SK-N-SH treated with all-trans-retinoic acid at 6 μM for 48 hours (cell line): ENCODE measurements around the gene C12orf42.

Experiments
- ATAC-seq: fragments of 200-7000 bp; cut with Tn5 transposase; 3 replicates; pipeline ENCODE4 v1.9.1; 2020; ENCODE audit warnings: mild to moderate bottlenecking, moderate library complexity
- ARNTL ChIP-seq: fragments of 450-650 bp; formaldehyde crosslinking; IDR thresholded peaks from 2 replicates; pipeline ENCODE4 v1.5.0; 2020; ENCODE audit warnings: low read depth, mild to moderate bottlenecking, moderate library complexity, borderline replicate concordance
- CSDC2 ChIP-seq: fragments of 250-450 bp; sonication (Bioruptor Pico); IDR thresholded peaks from 2 replicates; pipeline ENCODE4 v1.5.0; 2020; ENCODE audit warnings: mild to moderate bottlenecking, moderate library complexity
- CSRNP3 ChIP-seq: fragments of 250-450 bp; sonication (Bioruptor Pico); IDR thresholded peaks from 2 replicates; pipeline ENCODE4 v1.5.1; 2021; ENCODE audit warnings: mild to moderate bottlenecking, moderate library complexity
- ESRRG ChIP-seq: fragments of 250-450 bp; sonication (Bioruptor Pico); IDR thresholded peaks from 2 replicates; pipeline ENCODE4 v1.6.1; 2021; ENCODE audit warnings: mild to moderate bottlenecking
- GLIS3 ChIP-seq: fragments of 250-450 bp; sonication (Bioruptor Pico); IDR thresholded peaks from 2 replicates; pipeline ENCODE4 v1.5.0; 2020; ENCODE audit warnings: mild to moderate bottlenecking, moderate library complexity
- ISL1 ChIP-seq: fragments of 250-450 bp; sonication (Bioruptor Pico); IDR thresholded peaks from 2 replicates; pipeline ENCODE4 v2.1.2; 2022; ENCODE audit warnings: mild to moderate bottlenecking, moderate library complexity
- OSR1 ChIP-seq: fragments of 250-450 bp; sonication (Bioruptor Pico); IDR thresholded peaks from 2 replicates; pipeline ENCODE4 v1.8.0; 2022; ENCODE audit warnings: moderate library complexity, mild to moderate bottlenecking, inconsistent platforms
- PPARA ChIP-seq: fragments of 250-450 bp; sonication (Bioruptor Pico); IDR thresholded peaks from 2 replicates; pipeline ENCODE4 v1.5.0; 2020; ENCODE audit warnings: mild to moderate bottlenecking, borderline replicate concordance
- RARB ChIP-seq: fragments of 250-450 bp; sonication (Bioruptor Pico); IDR thresholded peaks from 2 replicates; pipeline ENCODE4 v1.8.0; 2021; ENCODE audit warnings: mild to moderate bottlenecking, moderate library complexity
- SNAI2 ChIP-seq: fragments of 250-450 bp; sonication (Bioruptor Pico); IDR thresholded peaks from 2 replicates; pipeline ENCODE4 v1.5.0; 2020; ENCODE audit warnings: mild to moderate bottlenecking, moderate library complexity
- TOX ChIP-seq: fragments of 250-450 bp; sonication (Bioruptor Pico); IDR thresholded peaks from 2 replicates; pipeline ENCODE4 v1.8.0; 2021; ENCODE audit warnings: mild to moderate bottlenecking, moderate library complexity, borderline replicate concordance
- TSHZ2 ChIP-seq: fragments of 250-450 bp; sonication (Bioruptor Pico); IDR thresholded peaks from 2 replicates; pipeline ENCODE4 v1.5.0; 2020; ENCODE audit warnings: mild to moderate bottlenecking, moderate library complexity
- ZC3H10 ChIP-seq: fragments of 250-450 bp; sonication (Bioruptor Pico); IDR thresholded peaks from 2 replicates; pipeline ENCODE4 v1.5.1; 2021; ENCODE audit warnings: mild to moderate bottlenecking, moderate library complexity
- ZFP3 ChIP-seq: fragments of 250-450 bp; sonication (Bioruptor Pico); IDR thresholded peaks from 2 replicates; pipeline ENCODE4 v1.5.0; 2020; ENCODE audit warnings: mild to moderate bottlenecking, moderate library complexity
- ZNF70 ChIP-seq: fragments of 450-650 bp; formaldehyde crosslinking; IDR thresholded peaks from 2 replicates; pipeline ENCODE4 v1.5.0; 2020; ENCODE audit warnings: mild to moderate bottlenecking, moderate library complexity
- ZNF8 ChIP-seq: fragments of 450-650 bp; formaldehyde crosslinking; IDR thresholded peaks from 2 replicates; pipeline ENCODE4 v1.5.0; 2020; ENCODE audit warnings: mild to moderate bottlenecking, moderate library complexity
- TF ChIP-seq, protein P1 (sequence below): fragments of 250-450 bp; sonication (Bioruptor Pico); IDR thresholded peaks from 2 replicates; pipeline ENCODE4 v1.8.0; 2020; ENCODE audit warnings: mild to moderate bottlenecking, moderate library complexity, borderline replicate concordance
- TF ChIP-seq, protein P2 (sequence below): fragments of 250-450 bp; sonication (Bioruptor Pico); IDR thresholded peaks from 2 replicates; pipeline ENCODE4 v1.8.0; 2021; ENCODE audit warnings: low read depth, mild to moderate bottlenecking, moderate library complexity, borderline replicate concordance

The C12orf42 gene

DNA sequence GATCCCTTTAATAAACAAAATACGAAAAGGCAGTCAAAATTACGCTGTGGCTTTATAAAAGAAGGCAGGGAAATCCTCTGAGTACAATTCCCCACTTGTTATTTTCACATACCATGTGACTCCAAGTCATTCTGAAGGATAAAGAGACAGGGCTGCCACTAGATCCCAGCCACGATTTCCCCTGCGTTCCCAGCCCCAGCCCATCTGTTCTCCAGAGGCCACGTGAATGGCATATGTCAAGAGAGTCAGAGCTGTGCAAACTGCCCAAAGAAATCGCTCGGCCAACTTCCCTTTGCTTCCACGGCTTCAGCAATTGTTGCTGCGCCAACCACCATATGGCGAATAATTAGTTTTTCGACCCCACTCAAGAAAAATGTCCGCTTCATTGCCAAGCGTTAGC lies 161.3 kb downstream of the C12orf42 start:
- TF ChIP-seq ZFP3 (CRISPR knock-in tag) (no peak), CSDC2 (CRISPR knock-in tag) (no peak), ZNF8 (CRISPR knock-in tag) (no peak)
- TF ChIP-seq, all 23 proteins: peak for 0
- no peak for ATAC-seq

DNA sequence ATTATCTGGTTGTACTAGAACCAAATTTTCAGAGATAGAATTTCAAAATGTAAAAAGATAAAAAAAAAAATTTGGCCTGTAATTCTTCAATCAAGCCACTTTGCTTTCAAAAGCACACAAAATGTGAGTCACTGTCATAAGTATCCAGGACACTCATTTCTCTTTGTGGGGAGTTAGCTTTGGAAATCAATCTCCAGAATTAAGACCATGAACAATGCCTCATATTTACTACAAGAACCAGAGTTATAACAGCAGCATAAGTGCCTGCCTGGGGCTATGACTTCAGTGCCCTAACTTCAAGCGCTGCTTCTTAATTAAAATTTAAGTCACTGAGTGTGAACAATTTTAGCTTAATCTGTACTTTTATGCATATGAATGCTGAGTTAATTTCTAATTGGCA lies 162.1 kb downstream of the C12orf42 start:
- TF ChIP-seq, protein P1, sequence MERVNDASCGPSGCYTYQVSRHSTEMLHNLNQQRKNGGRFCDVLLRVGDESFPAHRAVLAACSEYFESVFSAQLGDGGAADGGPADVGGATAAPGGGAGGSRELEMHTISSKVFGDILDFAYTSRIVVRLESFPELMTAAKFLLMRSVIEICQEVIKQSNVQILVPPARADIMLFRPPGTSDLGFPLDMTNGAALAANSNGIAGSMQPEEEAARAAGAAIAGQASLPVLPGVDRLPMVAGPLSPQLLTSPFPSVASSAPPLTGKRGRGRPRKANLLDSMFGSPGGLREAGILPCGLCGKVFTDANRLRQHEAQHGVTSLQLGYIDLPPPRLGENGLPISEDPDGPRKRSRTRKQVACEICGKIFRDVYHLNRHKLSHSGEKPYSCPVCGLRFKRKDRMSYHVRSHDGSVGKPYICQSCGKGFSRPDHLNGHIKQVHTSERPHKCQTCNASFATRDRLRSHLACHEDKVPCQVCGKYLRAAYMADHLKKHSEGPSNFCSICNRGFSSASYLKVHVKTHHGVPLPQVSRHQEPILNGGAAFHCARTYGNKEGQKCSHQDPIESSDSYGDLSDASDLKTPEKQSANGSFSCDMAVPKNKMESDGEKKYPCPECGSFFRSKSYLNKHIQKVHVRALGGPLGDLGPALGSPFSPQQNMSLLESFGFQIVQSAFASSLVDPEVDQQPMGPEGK (CRISPR knock-in tag), result no peak
- no peak for TF ChIP-seq TOX (CRISPR knock-in tag)
- TF ChIP-seq RARB (CRISPR knock-in tag), result no peak
- ATAC-seq, result no peak

DNA sequence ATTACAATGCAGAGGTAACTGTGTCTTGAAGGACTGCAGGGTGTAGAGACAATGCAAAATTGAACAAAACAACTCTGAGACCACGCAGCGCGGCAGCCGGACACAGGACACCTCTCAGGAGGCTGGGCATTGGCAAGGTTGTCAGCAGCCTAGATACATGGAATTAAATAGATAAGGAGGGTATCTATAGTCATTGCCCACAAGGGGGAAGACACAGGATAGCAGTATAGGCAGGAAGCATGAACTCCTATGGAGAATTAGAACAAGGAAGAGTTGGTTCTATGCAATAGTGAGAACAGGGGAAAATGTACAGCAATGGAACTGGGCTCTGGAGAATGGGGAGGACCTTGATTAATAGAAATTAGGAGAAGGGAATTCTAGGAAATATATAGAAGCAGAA lies 164.1 kb downstream of the C12orf42 start:
- ATAC-seq, result no peak
- TF ChIP-seq OSR1 (CRISPR knock-in tag) (no peak), ARNTL (CRISPR knock-in tag) (no peak), SNAI2 (CRISPR knock-in tag) (no peak), TOX (CRISPR knock-in tag) (no peak), CSRNP3 (CRISPR knock-in tag) (no peak), ESRRG (CRISPR knock-in tag) (no peak), ZC3H10 (CRISPR knock-in tag) (no peak), CSDC2 (CRISPR knock-in tag) (no peak), ZNF8 (CRISPR knock-in tag) (no peak), ZFP3 (CRISPR knock-in tag) (no peak), RARB (CRISPR knock-in tag) (no peak), PPARA (CRISPR knock-in tag) (no peak), GLIS3 (CRISPR knock-in tag) (no peak), ISL1 (CRISPR knock-in tag) (no peak), TSHZ2 (CRISPR knock-in tag) (no peak), ZNF70 (no peak)
- TF ChIP-seq, protein P2, sequence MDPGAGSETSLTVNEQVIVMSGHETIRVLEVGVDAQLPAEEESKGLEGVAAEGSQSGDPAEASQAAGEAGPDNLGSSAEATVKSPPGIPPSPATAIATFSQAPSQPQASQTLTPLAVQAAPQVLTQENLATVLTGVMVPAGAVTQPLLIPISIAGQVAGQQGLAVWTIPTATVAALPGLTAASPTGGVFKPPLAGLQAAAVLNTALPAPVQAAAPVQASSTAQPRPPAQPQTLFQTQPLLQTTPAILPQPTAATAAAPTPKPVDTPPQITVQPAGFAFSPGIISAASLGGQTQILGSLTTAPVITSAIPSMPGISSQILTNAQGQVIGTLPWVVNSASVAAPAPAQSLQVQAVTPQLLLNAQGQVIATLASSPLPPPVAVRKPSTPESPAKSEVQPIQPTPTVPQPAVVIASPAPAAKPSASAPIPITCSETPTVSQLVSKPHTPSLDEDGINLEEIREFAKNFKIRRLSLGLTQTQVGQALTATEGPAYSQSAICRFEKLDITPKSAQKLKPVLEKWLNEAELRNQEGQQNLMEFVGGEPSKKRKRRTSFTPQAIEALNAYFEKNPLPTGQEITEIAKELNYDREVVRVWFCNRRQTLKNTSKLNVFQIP (CRISPR knock-in tag), result no peak
- TF ChIP-seq, protein P1 (CRISPR knock-in tag), result no peak

DNA sequence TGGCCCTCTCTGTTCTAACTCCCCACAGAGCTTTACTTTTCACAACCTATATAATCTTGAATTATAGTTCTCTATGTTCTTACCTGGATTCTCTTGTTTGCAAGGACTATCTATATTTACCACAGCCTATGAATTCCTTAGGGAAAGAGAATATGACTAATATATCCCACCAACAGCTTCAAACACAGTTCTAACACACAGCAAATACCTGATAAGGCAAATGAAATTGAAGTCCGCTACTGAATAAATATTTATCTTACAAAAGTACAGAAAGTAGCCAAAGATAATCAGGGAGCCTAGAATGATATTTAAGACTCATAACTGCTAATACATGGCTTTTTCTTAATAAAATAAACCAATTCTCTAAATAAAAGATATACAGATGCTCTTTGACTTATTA lies 165.1 kb downstream of the C12orf42 start:
- TF ChIP-seq ZFP3 (CRISPR knock-in tag) (no peak), ZNF8 (CRISPR knock-in tag) (no peak), GLIS3 (CRISPR knock-in tag) (no peak), ZNF70 (no peak), TSHZ2 (CRISPR knock-in tag) (no peak), CSRNP3 (CRISPR knock-in tag) (no peak)
- ATAC-seq, result no peak
